IMR-90 (cell line): ENCODE results near the gene TRNT1. TPM values are rescaled to one million over a fixed set of nuclear protein-coding genes. Genes with fewer than 3 reads are reported as not detected.

ENCODE experiments used
- ATAC-seq: fragments of 200-7000 bp; cut with Tn5 transposase; 2 replicates; pipeline ENCODE4 v1.9.1; 2020; ENCODE audit warnings: low read depth, mild to moderate bottlenecking, moderate library complexity
- BruUV-seq: library from RNA; stranded (reverse); fragments of 400-500 nt; replicated peaks from 2 replicates; lab custom pipeline; 2021; lab: Mats Ljungman, UMichigan
- CTCF ChIA-PET: fragments of 300-600 bp; formaldehyde crosslinking; extraction: SDS; loops from one replicate; lab custom pipeline; 2021; ENCODE audit warnings: antibody characterized with exemption; lab: Yijun Ruan, JAX
- POLR2A ChIA-PET: fragments of 300-600 bp; sonication (Branson Sonifier 250); formaldehyde crosslinking; loops from one replicate; lab custom pipeline; 2022; ENCODE audit warnings: antibody characterized with exemption; ENCODE audit not compliant: unreplicated experiment; lab: Charles Lee
- DNase-seq: peaks from one replicate; pipeline ENCODE4 v3.0.0; 2013
- H2AFZ ChIP-seq: replicated peaks from 2 replicates; pipeline ENCODE3; 2013; ENCODE audit warnings: low read length, mild to moderate bottlenecking; ENCODE audit not compliant: poor library complexity
- H2AK5ac ChIP-seq: 2 replicates; pipeline ENCODE4 v1.6.1; 2013; ENCODE audit warnings: low read depth, low read length, inconsistent platforms
- H2AK9ac ChIP-seq: replicated peaks from 2 replicates; pipeline ENCODE3; 2013; ENCODE audit warnings: mild to moderate bottlenecking, low read depth, low read length, moderate library complexity; ENCODE audit not compliant: poor library complexity
- H2BK120ac ChIP-seq: 2 replicates; pipeline ENCODE4 v1.6.1; 2013; ENCODE audit warnings: low read depth, low read length, inconsistent platforms
- H2BK15ac ChIP-seq: 3 replicates; pipeline ENCODE4 v1.6.1; 2013; ENCODE audit warnings: low read depth, low read length, inconsistent platforms
- H2BK20ac ChIP-seq: 2 replicates; pipeline ENCODE4 v1.6.1; 2013; ENCODE audit warnings: low read depth, mild to moderate bottlenecking, inconsistent platforms, low read length, moderate library complexity
- H2BK5ac ChIP-seq: 2 replicates; pipeline ENCODE4 v1.6.1; 2013; ENCODE audit warnings: mild to moderate bottlenecking, low read depth, low read length, inconsistent platforms; ENCODE audit not compliant: poor library complexity, severe bottlenecking
- H3K14ac ChIP-seq: replicated peaks from 2 replicates; pipeline ENCODE4 v1.6.1; 2013; ENCODE audit warnings: low read depth, low read length, inconsistent platforms
- H3K18ac ChIP-seq: 2 replicates; pipeline ENCODE4 v1.6.1; 2013; ENCODE audit warnings: low read depth, low read length, control low read depth
- H3K23ac ChIP-seq: 2 replicates; pipeline ENCODE4 v1.6.1; 2013; ENCODE audit warnings: low read depth, low read length, inconsistent platforms
- H3K27ac ChIP-seq: 2 replicates; pipeline ENCODE4 v1.5.1; 2013; ENCODE audit warnings: mild to moderate bottlenecking, control low read depth, low read length; ENCODE audit not compliant: insufficient read depth
- H3K27me3 ChIP-seq: 2 replicates; pipeline ENCODE4 v1.6.1; 2013; ENCODE audit warnings: low read length; ENCODE audit not compliant: control insufficient read depth, insufficient read depth
- H3K36me3 ChIP-seq: 2 replicates; pipeline ENCODE4 v1.6.1; 2013; ENCODE audit warnings: low read length, mixed read lengths; ENCODE audit not compliant: control insufficient read depth, insufficient read depth
- H3K4ac ChIP-seq: 2 replicates; pipeline ENCODE4 v1.6.1; 2013; ENCODE audit warnings: low read depth, low read length, inconsistent platforms
- H3K4me1 ChIP-seq: 2 replicates; pipeline ENCODE4 v1.6.1; 2013; ENCODE audit warnings: low read length, mixed read lengths; ENCODE audit not compliant: control insufficient read depth, insufficient read depth
- H3K4me2 ChIP-seq: 2 replicates; pipeline ENCODE4 v1.6.1; 2013; ENCODE audit warnings: low read depth, mild to moderate bottlenecking, control low read depth, low read length, moderate library complexity
- H3K4me3 ChIP-seq: 2 replicates; pipeline ENCODE4 v1.5.1; 2013; ENCODE audit warnings: low read depth, mild to moderate bottlenecking, control low read depth, low read length, moderate library complexity; ENCODE audit not compliant: insufficient read depth
- H3K56ac ChIP-seq: 2 replicates; pipeline ENCODE4 v1.6.1; 2013; ENCODE audit warnings: low read length, inconsistent platforms; ENCODE audit not compliant: insufficient read depth; ENCODE audit errors: extremely low read depth
- H3K79me1 ChIP-seq, 2 experiments: 2 replicates each; pipeline ENCODE4 v1.6.1; 2013; ENCODE audit warnings: low read length in 2 of 2, inconsistent platforms in 1 of 2, low read depth in 1 of 2
- H3K9ac ChIP-seq: 2 replicates; pipeline ENCODE4 v1.6.1; 2013; ENCODE audit warnings: low read depth, low read length, control low read depth
- H3K9me1 ChIP-seq: 2 replicates; pipeline ENCODE4 v1.6.1; 2013; ENCODE audit warnings: low read length, inconsistent platforms; ENCODE audit not compliant: insufficient read depth
- H3K9me3 ChIP-seq: 2 replicates; pipeline ENCODE4 v1.6.1; 2013; ENCODE audit warnings: low read length; ENCODE audit not compliant: control insufficient read depth, insufficient read depth
- H4K20me1 ChIP-seq: 2 replicates; pipeline ENCODE4 v1.6.1; 2013; ENCODE audit warnings: low read length, inconsistent platforms; ENCODE audit not compliant: insufficient read depth
- H4K5ac ChIP-seq: 2 replicates; pipeline ENCODE4 v1.6.1; 2013; ENCODE audit warnings: mild to moderate bottlenecking, low read depth, low read length, control low read depth
- H4K8ac ChIP-seq, 2 experiments: 2 replicates each; pipeline ENCODE4 v1.6.1; 2013; ENCODE audit warnings: low read depth in 2 of 2, low read length in 2 of 2, control low read depth in 1 of 2, inconsistent platforms in 1 of 2
- H4K91ac ChIP-seq: 2 replicates; pipeline ENCODE4 v1.6.1; 2013; ENCODE audit warnings: low read depth, low read length, inconsistent platforms; ENCODE audit not compliant: insufficient read depth
- MAFK ChIP-seq: IDR thresholded peaks from 2 replicates; pipeline ENCODE4 v1.6.1; 2012; ENCODE audit warnings: low read depth, low read length, improper control_type of control experiment
- MAZ ChIP-seq: IDR thresholded peaks from 2 replicates; pipeline ENCODE4 v1.6.1; 2012; ENCODE audit warnings: low read depth, mild to moderate bottlenecking, low read length, improper control_type of control experiment, moderate library complexity, borderline replicate concordance
- MXI1 ChIP-seq: IDR thresholded peaks from 2 replicates; pipeline ENCODE4 v1.6.1; 2012; ENCODE audit warnings: low read depth, mild to moderate bottlenecking, low read length, moderate library complexity, borderline replicate concordance
- NFE2L2 ChIP-seq: fragments of 150-350 bp; IDR thresholded peaks from 2 replicates; pipeline ENCODE4 v1.6.1; 2016; ENCODE audit warnings: low read depth, mild to moderate bottlenecking, low read length
- RAD21 ChIP-seq: IDR thresholded peaks from 2 replicates; pipeline ENCODE4 v1.6.1; 2012; ENCODE audit warnings: low read length, improper control_type of control experiment
- WGBS, 2 experiments: methylation state at CpG; one replicate each; pipeline versions ENCODE4 v1.1.5 to v1.1.7; 2013; ENCODE audit warnings: missing lambda C conversion rate in 2 of 2; ENCODE audit not compliant: insufficient read length in 1 of 2; ENCODE audit errors: extremely low coverage in 2 of 2; 5-methylcytosine and 5-hydroxymethylcytosine counted together
- dilution Hi-C: fragments of 300-500 bp; cut with HindIII; formaldehyde crosslinking; loops from one replicate; pipeline ENCODE4 v1.14.3; 2018; ENCODE audit warnings: low sequenced_read_pairs; ENCODE audit not compliant: unreplicated experiment
- in situ Hi-C: fragments of 300-500 bp; cut with MboI; formaldehyde crosslinking; loops from 3 replicates; pipeline ENCODE4 v1.14.3; 2019; ENCODE audit warnings: low sequenced_read_pairs, inconsistent platforms, mixed read lengths
- intact Hi-C: fragments of 100-400 bp; cut with micrococcal nuclease; formaldehyde crosslinking; loops from 2 replicates; pipeline ENCODE4 v1.10.0; 2022
- polyA plus RNA-seq, 3 experiments: library from polyadenylated mRNA; depleted of rRNA; stranded (reverse); fragments of >200 nt; gene quantifications; 2 replicates each; pipeline ENCODE4 v1.2.3, GENCODE V29; 2012; ENCODE audit warnings: low replicate concordance in 1 of 3
- total RNA-seq: library from RNA; depleted of rRNA; stranded (reverse); fragments of >200 nt; gene quantifications from 2 replicates; pipeline ENCODE4 v1.2.3, GENCODE V29; 2012
- TF ChIP-seq, protein P1 (sequence below): conservative IDR thresholded peaks from 2 replicates; pipeline ENCODE4 v1.5.1; 2012; ENCODE audit warnings: mild to moderate bottlenecking, low read depth, low read length, improper control_type of control experiment

The TRNT1 gene
- total and polyA plus RNA-seq, 2 of the 4 experiments (the other 2 are of a cell fraction), result 11.8 to 12.3 TPM

DNA sequence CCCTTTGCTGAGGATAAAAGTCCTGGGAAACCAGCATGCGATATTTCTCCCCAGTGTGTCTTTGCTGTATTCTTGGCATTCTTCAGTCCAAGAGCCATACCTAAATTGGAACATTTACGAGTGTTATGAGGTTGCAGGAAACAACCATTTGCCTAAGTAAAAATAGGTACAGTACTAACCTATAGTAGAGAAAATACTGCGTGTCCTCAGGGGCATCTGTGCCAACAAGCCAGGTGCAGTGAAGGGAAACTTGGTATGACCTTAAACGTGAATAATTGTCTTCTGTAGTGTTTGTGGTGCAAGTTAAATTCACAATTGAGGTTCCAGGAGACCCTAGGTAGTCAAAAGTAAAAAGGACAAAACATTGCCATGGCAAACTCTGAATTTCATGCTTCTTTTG lies 28.8 kb upstream of the TRNT1 start:
- H4K5ac ChIP-seq, result no peak overlapping the region
- H3K4ac ChIP-seq, result no peak overlapping the region
- no peak overlapping the region for H2AK9ac ChIP-seq
- no peak overlapping the region for H2AFZ ChIP-seq
- no peak overlapping the region for H3K18ac ChIP-seq
- H3K4me2 ChIP-seq, result no peak overlapping the region
- no peak overlapping the region for H2BK15ac ChIP-seq
- H3K27ac ChIP-seq, result no peak overlapping the region
- H4K8ac ChIP-seq, result no peak overlapping the region
- H3K14ac ChIP-seq, result no peak overlapping the region
- H3K4me3 ChIP-seq, result no peak overlapping the region
- no peak for DNase-seq
- H3K56ac ChIP-seq, result no peak overlapping the region
- ChIA-PET CTCF (no interaction called here), POLR2A (no interaction called here)
- TF ChIP-seq MXI1 (no peak), NFE2L2 (no peak), MAFK (no peak), MAZ (no peak), RAD21 (no peak)
- TF ChIP-seq, protein P1, sequence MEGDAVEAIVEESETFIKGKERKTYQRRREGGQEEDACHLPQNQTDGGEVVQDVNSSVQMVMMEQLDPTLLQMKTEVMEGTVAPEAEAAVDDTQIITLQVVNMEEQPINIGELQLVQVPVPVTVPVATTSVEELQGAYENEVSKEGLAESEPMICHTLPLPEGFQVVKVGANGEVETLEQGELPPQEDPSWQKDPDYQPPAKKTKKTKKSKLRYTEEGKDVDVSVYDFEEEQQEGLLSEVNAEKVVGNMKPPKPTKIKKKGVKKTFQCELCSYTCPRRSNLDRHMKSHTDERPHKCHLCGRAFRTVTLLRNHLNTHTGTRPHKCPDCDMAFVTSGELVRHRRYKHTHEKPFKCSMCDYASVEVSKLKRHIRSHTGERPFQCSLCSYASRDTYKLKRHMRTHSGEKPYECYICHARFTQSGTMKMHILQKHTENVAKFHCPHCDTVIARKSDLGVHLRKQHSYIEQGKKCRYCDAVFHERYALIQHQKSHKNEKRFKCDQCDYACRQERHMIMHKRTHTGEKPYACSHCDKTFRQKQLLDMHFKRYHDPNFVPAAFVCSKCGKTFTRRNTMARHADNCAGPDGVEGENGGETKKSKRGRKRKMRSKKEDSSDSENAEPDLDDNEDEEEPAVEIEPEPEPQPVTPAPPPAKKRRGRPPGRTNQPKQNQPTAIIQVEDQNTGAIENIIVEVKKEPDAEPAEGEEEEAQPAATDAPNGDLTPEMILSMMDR, result no peak
- no peaks in the 10 kb centered on the region for H4K20me1 ChIP-seq
- dilution Hi-C loops, result no loop called here
- no peak overlapping the region for H2BK20ac ChIP-seq
- H2AK5ac ChIP-seq, result no peak overlapping the region
- H3K9me3 ChIP-seq, result 0 out of 2 replicates have a peak, but pooled peaks cover 2% of the 10 kb centered on the region
- H2BK120ac ChIP-seq, result no peak overlapping the region
- no peaks in the 10 kb centered on the region for H3K9me1 ChIP-seq
- no peak overlapping the region for H4K91ac ChIP-seq
- no peaks in the 10 kb centered on the region for H3K4me1 ChIP-seq
- WGBS, 2 experiments, result no CpG with 5 or more reads among the region's 4 CpGs
- H3K9ac ChIP-seq, result no peak overlapping the region
- in situ Hi-C loops, result no loop called here
- H3K27me3 ChIP-seq, result no peaks in the 10 kb centered on the region
- H3K36me3 ChIP-seq, result no peaks in the 10 kb centered on the region
- H3K79me1 ChIP-seq, result no peaks in the 10 kb centered on the region
- no peak overlapping the region for H3K23ac ChIP-seq
- intact Hi-C loops, result no loop called here
- no peak for ATAC-seq
- BruUV-seq, result no TSS peak
- no peak overlapping the region for H2BK5ac ChIP-seq
